ENCODE results near the gene KRTAP12-1.
A peak's percentile ranks its signal among the peaks of the same experiment; 100 is the strongest.

The KRTAP12-1 gene

GRCh38 chr21:44710756-44711326, 28.9 kb upstream of the KRTAP12-1 start:
- DNase-seq: no peak

- no peak for DNase-seq
Observed at GRCh38 chr21:44710294-44710665, 28.3 kb upstream of the KRTAP12-1 start.

- peak in 1 of 4 experiments; percentile 16 for DNase-seq
Observed at GRCh38 chr21:44709426-44710293, 27.7 kb upstream of the KRTAP12-1 start.

GRCh38 chr21:44708866-44709425, 27.0 kb upstream of the KRTAP12-1 start:
- no peak for DNase-seq

- DNase-seq: no peak
Observed at GRCh38 chr21:44708213-44708865, 26.4 kb upstream of the KRTAP12-1 start.

- DNase-seq: no peak
Observed at GRCh38 chr21:44706706-44707581, 25.0 kb upstream of the KRTAP12-1 start.

- no peak for DNase-seq
Observed at GRCh38 chr21:44706026-44706705, 24.2 kb upstream of the KRTAP12-1 start.

GRCh38 chr21:44704636-44705001, 22.7 kb upstream of the KRTAP12-1 start:
- DNase-seq: no peak

- no peak for DNase-seq
Observed at GRCh38 chr21:44703731-44704635, 22.0 kb upstream of the KRTAP12-1 start.

- no peak for DNase-seq
Observed at GRCh38 chr21:44702973-44703730, 21.2 kb upstream of the KRTAP12-1 start.

- no peak for DNase-seq
Observed at GRCh38 chr21:44702111-44702972, 20.4 kb upstream of the KRTAP12-1 start.

- no peak for DNase-seq
Observed at GRCh38 chr21:44701541-44701940, 19.6 kb upstream of the KRTAP12-1 start.

GRCh38 chr21:44701023-44701400, 19.0 kb upstream of the KRTAP12-1 start:
- no peak for DNase-seq

- no peak for DNase-seq
Observed at GRCh38 chr21:44700101-44701022, 18.4 kb upstream of the KRTAP12-1 start.

GRCh38 chr21:44699502-44700001, 17.6 kb upstream of the KRTAP12-1 start:
- no peak for DNase-seq

GRCh38 chr21:44697811-44698734, 16.1 kb upstream of the KRTAP12-1 start:
- DNase-seq: no peak
